NCI-H1694 (cell line): ENCODE measurements around the gene SLC27A4.

Experiments
- DNase-seq: peaks from one replicate; lab custom pipeline; 2025; lab: John Stamatoyannopoulos, UW

SLC27A4 gene

GRCh38 chr9:128391956-128392301 lies 51.6 kb downstream of the SLC27A4 start:
- DNase-seq: no peak

DNA sequence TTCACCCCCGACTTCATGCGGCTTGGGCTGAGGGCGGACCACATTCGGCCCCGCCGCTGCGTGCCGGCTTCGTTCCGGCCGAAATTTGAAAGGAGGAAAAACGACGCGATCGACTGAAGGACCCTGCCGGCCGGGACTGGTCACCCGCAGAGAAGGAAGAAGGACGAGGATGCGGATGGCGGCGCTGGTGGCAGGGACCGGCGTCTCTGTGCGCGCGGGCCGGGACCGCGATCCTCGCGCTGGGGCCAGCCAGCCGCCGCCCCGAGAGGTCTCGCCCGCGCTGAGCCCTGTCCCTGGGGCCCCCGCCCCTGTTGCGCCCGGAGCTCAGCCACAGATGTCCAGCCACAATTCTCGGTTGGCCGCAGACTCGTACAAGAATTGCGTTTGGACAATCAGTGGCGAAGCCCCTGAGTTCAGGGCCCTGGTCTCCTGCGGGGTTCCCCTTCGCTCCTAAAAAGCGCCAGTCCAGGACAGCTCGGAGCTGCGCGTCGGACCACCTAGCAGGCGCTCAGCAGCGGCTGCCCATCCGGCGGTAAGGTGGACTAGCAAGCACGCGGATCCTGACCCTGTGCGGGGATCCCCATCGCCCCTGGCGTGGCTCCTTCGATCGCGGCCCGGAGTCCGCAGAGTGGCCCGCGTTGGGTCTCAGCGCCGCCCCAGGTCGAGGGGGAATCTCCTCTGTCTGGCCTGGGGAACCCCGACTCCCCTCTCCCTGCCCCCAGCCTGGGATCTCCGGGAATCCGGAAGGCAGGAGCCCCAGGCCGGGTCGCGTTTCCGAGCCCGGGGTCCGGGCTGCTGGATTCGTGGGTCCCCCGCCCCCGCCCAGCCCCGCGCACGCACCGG lies 52.2 kb downstream of the SLC27A4 start:
- DNase-seq: no peak

DNA sequence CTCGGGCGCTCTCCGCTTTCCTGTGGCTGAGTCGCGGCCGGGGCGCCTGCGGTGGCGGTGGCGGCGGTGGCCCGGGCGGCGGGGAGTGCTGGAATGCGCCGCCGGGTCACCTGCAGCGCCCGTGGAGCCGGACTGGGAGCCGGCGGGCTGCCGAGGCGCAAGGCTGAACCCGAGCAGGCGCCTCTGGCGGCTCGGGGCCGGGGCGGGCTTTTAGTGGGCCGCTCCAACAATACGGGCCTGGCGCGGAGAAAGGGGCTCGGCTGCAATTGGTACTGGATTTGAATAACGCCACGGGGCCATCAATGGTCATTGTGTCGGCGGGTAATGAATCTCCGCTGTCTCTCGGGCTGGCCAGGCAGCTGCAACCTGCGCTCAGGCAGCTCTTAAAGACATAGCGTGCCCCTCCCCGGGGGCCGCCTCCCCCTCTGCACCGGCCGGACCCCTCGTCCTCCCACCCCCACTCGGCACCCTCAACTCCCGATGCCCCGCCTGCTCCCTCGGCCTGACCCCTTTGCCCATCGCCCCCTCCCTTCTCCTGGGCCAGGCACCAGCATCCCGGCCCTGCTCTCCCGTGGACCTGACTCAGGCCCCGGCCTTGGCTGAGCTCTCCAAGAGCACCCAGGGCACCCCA lies 52.9 kb downstream of the SLC27A4 start:
- no peak for DNase-seq

GRCh38 chr9:128393970-128394369 lies 53.6 kb downstream of the SLC27A4 start:
- no peak for DNase-seq

- DNase-seq: no peak
Measured at GRCh38 chr9:128394379-128395168, 54.2 kb downstream of the SLC27A4 start.

GRCh38 chr9:128396970-128397613 lies 56.8 kb downstream of the SLC27A4 start:
- DNase-seq: no peak

DNA sequence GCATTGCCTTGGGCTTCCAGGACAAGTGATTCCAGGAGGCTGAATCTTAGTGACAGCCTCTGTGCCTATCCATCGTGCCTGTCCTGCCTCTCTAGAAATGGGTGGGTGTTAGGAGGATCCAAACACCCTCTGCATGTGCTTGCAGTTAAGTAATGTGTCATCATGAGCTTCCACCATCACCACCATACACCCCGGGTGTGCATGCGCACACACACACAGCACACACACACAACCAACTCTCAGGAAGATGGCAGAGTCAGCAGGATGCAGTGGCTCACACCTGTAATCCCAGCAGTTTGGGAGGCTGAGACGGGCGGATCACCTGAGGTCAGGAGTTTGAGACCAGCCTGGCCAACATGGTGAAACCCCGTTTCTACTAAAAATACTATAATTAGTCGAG lies 57.5 kb downstream of the SLC27A4 start:
- DNase-seq: no peak

GRCh38 chr9:128399861-128400260 lies 59.5 kb downstream of the SLC27A4 start:
- no peak for DNase-seq

- DNase-seq: no peak
Measured at GRCh38 chr9:128404560-128404959, 64.2 kb downstream of the SLC27A4 start.

GRCh38 chr9:128405077-128405779 lies 64.9 kb downstream of the SLC27A4 start:
- DNase-seq: no peak

- DNase-seq: no peak
Measured at GRCh38 chr9:128405780-128406171, 65.4 kb downstream of the SLC27A4 start.

DNA sequence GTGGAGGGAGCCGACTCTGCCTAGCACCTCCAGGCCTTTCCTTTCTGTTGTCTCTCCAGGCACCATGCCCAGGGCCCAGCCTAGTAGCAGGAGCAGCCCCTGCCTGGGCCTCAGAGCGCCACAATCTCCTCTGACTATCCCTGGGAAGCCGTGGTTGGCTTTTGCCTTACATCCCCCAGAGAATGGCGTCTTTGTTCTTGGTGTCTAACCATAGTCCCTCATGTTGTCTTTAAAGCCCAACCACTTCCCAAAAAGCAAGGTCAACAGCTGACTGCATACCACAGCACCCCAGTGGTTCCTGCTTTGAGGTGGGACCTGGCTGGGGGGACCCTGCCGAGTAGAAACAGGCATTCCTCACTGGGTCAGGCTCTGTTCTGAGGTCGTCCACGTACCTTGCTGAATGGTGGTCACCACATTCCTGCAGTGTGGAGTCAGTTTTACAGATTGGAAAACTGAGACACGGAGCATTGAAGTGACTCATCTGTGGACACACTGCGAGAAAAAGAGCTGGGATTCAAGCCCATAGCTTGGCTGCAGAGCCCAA lies 66.6 kb downstream of the SLC27A4 start:
- no peak for DNase-seq

DNA sequence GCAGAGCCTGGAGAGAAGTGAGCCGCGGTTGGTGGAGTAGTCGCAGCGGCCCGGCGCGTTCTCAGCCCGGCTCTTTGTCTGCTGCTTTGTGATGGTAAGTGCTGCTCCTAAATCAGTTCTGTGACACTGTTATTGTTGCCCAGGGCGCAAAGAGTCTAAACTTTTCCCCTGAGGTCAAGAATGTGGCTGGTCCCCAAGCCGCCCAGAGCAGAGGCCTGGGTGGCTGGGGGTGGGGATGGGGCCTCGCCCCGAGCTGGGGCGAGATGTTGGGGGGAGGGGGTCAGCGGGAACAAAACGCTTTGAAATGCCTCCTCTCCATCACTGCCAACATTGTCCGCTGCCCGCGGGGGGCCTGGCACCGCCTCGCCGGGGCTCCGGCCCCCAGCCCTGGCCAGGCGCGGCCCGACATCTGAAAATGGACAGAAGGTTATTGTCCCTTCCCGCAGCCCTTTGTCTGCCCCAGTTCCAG lies 68.7 kb downstream of the SLC27A4 start:
- DNase-seq: no peak

- DNase-seq: no peak
Measured at GRCh38 chr9:128409450-128409849, 69.1 kb downstream of the SLC27A4 start.

- no peak for DNase-seq
Measured at GRCh38 chr9:128409978-128410377, 69.7 kb downstream of the SLC27A4 start.
